HCEC 1CT (cell line): ENCODE data around the gene SMIM10L1.

Experiments
- DNase-seq: peaks from one replicate; pipeline ENCODE4 v3.0.0-alpha.2; 2017

SMIM10L1 gene

DNA sequence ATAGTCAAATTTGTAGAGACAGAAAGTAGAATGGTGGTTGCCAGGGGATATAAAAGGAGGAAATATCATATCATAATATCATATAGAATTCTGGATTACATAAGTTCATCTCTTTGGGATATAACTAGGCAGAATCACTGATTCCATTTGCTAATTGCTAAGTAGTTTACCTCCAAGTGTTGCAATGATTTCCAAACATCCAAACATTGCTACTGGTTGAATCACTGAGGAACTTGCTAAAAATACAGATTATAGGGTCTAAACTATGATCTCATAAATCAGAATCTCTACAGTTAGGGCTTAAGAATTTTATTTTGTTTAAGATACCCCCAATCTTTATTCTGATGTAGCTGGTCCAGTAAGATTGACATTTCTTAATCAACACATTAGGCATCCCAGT is 31.8 kb downstream of the SMIM10L1 start:
- peak; percentile 32 for DNase-seq

- no peak for DNase-seq
Measured at GRCh38 chr12:11204173-11204572, 33.2 kb downstream of the SMIM10L1 start.

- DNase-seq: no peak
Measured at GRCh38 chr12:11209113-11209512, 38.1 kb downstream of the SMIM10L1 start.
